Left renal pelvis (tissue), 4 donors: ENCODE data around the gene XRCC2. TPM values are rescaled to one million over a fixed set of nuclear protein-coding genes. Genes with fewer than 3 reads are reported as not detected.
"Not testable (repeated sequence)": the region's sequence is repeated elsewhere in the genome, so short reads cannot be mapped to it uniquely, and the experiment has no call there.

ENCODE experiments used
- DNase-seq, 4 donors: peaks; one replicate each; pipeline ENCODE4 v3.0.0-alpha.2; 2013; ENCODE audit warnings: low read depth in 4 of 4, low spot score in 3 of 4
- polyA plus RNA-seq, 4 donors: library from polyadenylated mRNA; unstranded; fragments of 120-200 nt; gene quantifications; one replicate each; pipeline ENCODE4 v1.2.1, GENCODE V29; 2013; ENCODE audit not compliant: insufficient read length in 4 of 4

Gene XRCC2
- polyA plus RNA-seq, 4 donors, result 4.7 to 10.0 (median 8.1) TPM

- DNase-seq, result no peak
Observed at GRCh38 chr7:152666078-152666477, 9.9 kb downstream of the XRCC2 start.

GRCh38 chr7:152664636-152665035 lies 11.3 kb downstream of the XRCC2 start:
- DNase-seq, result no peak

GRCh38 chr7:152663931-152664330 lies 12.0 kb downstream of the XRCC2 start:
- no peak for DNase-seq

GRCh38 chr7:152663148-152663740 lies 12.7 kb downstream of the XRCC2 start:
- DNase-seq, result no peak

GRCh38 chr7:152661479-152661878 lies 14.5 kb downstream of the XRCC2 start:
- DNase-seq, result no peak

- no peak for DNase-seq
Observed at GRCh38 chr7:152660021-152660420, 15.9 kb downstream of the XRCC2 start.

GRCh38 chr7:152654971-152655370 lies 21.0 kb downstream of the XRCC2 start:
- DNase-seq, result no peak

GRCh38 chr7:152649220-152649619 lies 26.7 kb downstream of the XRCC2 start:
- no peak for DNase-seq

GRCh38 chr7:152647009-152647408 lies 28.9 kb downstream of the XRCC2 start:
- DNase-seq, result no peak

- not testable (repeated sequence) for DNase-seq
Observed at GRCh38 chr7:152646579-152646978, 29.4 kb downstream of the XRCC2 start.

- DNase-seq, result no peak
Observed at GRCh38 chr7:152643979-152644559, 31.9 kb downstream of the XRCC2 start.

- no peak for DNase-seq
Observed at GRCh38 chr7:152641384-152641783, 34.6 kb downstream of the XRCC2 start.

- no peak for DNase-seq
Observed at GRCh38 chr7:152640829-152641228, 35.1 kb downstream of the XRCC2 start.

- no peak for DNase-seq
Observed at GRCh38 chr7:152637920-152638580, 37.9 kb downstream of the XRCC2 start.

- DNase-seq, result no peak
Observed at GRCh38 chr7:152637161-152637560, 38.8 kb downstream of the XRCC2 start.

GRCh38 chr7:152636441-152636840 lies 39.5 kb downstream of the XRCC2 start:
- no peak for DNase-seq

- DNase-seq, result no peak
Observed at GRCh38 chr7:152633504-152633903, 42.4 kb downstream of the XRCC2 start.

GRCh38 chr7:152633072-152633471 lies 42.9 kb downstream of the XRCC2 start:
- no peak for DNase-seq

- DNase-seq, result not testable (repeated sequence)
Observed at GRCh38 chr7:152628772-152629171, 47.2 kb downstream of the XRCC2 start.

- no peak for DNase-seq
Observed at GRCh38 chr7:152624228-152624627, 51.7 kb downstream of the XRCC2 start.

GRCh38 chr7:152621426-152621825 lies 54.5 kb downstream of the XRCC2 start:
- no peak for DNase-seq

- no peak for DNase-seq
Observed at GRCh38 chr7:152619027-152619739, 56.8 kb downstream of the XRCC2 start.
